Activated naive CD4-positive, alpha-beta T cell treated with anti-CD3 and anti-CD28 coated beads, Interleukin-2, amount 50 U/mL, for 24 hours (primary cell): ENCODE results near the gene STRBP.
"Not testable (repeated sequence)": the region's sequence is repeated elsewhere in the genome, so short reads cannot be mapped to it uniquely, and the experiment has no call there.

Experiments
- H3K27ac Mint-ChIP-seq: one replicate; pipeline ENCODE4 v1.8.0; 2021; ENCODE audit warnings: mild to moderate bottlenecking, mixed read lengths
- H3K27me3 Mint-ChIP-seq: one replicate; pipeline ENCODE4 v1.8.0; 2021; ENCODE audit warnings: mixed read lengths
- H3K36me3 Mint-ChIP-seq: one replicate; pipeline ENCODE4 v1.8.0; 2021; ENCODE audit warnings: mixed read lengths
- H3K4me1 Mint-ChIP-seq: one replicate; pipeline ENCODE4 v1.8.0; 2021; ENCODE audit warnings: mixed read lengths
- H3K4me3 Mint-ChIP-seq: one replicate; pipeline ENCODE4 v1.8.0; 2021; ENCODE audit warnings: mild to moderate bottlenecking, mixed read lengths
- H3K9me3 Mint-ChIP-seq: one replicate; pipeline ENCODE4 v1.8.0; 2021; ENCODE audit warnings: mixed read lengths

The STRBP gene

DNA sequence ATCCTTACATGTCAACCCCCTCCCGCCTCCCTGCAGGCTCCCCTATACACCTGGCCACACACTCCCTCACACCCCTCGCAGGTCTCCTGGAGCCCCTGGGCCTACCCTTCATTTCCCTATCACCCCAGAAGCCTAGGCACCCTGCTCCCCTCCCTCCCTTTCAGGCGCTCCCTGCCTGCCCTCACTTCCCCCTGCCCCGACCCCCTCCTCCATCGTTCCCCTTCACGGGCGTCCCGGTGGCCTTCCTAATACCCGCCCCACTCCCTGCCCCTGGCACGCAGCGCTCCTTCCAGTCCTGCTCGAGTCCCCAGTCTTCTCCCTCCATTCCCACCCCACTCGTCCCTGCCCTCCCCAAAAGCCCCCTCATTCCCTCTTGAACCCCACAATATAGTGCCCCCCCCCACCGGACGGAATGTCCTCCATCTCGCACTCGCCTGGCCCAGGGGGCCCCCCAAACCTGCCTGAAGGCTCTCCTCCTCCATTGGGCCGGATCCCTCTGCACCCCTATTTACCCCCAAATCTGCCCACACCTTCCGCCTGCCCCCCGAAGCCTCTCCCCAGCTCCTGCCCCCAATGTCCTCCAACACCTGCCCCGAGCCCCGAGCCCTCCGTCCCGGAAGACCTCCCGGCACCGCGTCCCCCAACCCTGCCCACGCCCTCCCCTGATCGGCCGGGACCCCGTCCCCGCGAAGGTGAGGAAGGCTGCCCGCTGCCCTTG lies 746 bp downstream of the STRBP start:
- Mint-ChIP-seq H3K27ac (no peak overlapping the region), H3K27me3 (no peaks in the 10 kb centered on the region)

DNA sequence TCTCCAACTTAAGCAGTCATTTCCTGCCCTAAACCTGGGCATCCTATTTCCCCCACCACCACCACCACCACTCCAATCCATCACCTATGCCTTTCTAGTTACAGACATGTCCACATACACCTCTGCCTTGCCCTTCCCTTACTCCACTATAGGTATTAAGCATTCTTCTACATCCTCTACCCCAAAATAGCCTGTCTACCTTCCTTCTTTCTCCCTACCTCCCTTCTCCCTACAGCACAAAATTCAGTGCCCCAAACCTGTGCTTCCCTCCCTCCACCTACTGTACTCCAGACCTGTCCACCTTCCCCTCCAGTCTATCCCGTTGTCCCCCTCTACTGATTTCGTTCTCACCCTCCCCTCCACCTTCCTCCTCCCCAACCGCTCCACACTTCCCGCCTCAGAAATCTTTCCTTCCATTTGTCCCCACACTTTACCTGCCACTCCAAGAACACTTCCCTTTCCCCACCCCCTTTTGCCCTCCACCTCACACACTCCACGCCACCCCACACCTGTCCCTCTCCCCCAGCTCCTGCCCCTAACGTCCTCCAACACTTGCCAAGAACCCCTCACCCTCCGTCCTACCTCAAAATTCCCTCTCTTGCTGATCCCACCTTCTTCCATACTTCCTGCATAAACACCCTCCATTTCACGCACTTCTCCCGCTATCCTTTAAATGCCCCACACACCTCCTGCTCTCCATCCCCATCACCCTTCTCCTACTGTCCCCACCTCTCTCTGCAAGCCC lies 1.6 kb downstream of the STRBP start:
- Mint-ChIP-seq H3K4me1 (peaks cover 52% of the 10 kb centered on the region), H3K9me3 (no peaks in the 10 kb centered on the region), H3K36me3 (peaks cover 2% of the 10 kb centered on the region), H3K27ac (no peak overlapping the region), H3K4me3 (peak overlapping the region; percentile 63), H3K27me3 (no peaks in the 10 kb centered on the region)

More for the DNA sequence above, 746 bp downstream of the STRBP start:
- H3K4me3 Mint-ChIP-seq = peak overlapping the region; percentile 63
- peaks cover 44% of the 10 kb centered on the region for H3K4me1 Mint-ChIP-seq
- peaks cover 2% of the 10 kb centered on the region for H3K36me3 Mint-ChIP-seq
- no peaks in the 10 kb centered on the region for H3K9me3 Mint-ChIP-seq

GRCh38 chr9:123265833-123266232 lies 2.6 kb downstream of the STRBP start:
- Mint-ChIP-seq H3K27me3 (no peaks in the 10 kb centered on the region), H3K9me3 (no peaks in the 10 kb centered on the region), H3K36me3 (peaks cover 2% of the 10 kb centered on the region), H3K4me1 (peaks cover 62% of the 10 kb centered on the region), H3K4me3 (no peak overlapping the region), H3K27ac (no peak overlapping the region)

DNA sequence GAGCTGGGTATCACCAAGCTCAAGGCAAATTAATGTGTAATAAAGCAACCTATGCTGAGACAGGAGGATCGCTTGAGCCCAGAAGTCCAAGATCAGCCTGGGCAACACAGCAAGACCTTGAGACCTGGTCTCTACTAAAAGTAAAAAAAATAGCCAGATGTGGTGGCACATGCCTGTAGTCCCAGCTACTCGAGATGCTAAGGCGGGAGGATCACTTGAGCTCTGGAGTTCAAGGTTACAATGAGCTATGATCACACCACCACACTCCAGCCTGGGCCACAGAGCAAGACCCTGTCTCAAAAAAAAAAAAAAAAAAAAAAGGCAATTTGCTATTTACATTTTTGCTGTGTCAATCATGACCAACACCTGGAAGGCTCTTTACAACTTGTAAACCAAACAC lies 5.2 kb downstream of the STRBP start:
- H3K36me3 Mint-ChIP-seq = peaks cover 10% of the 10 kb centered on the region
- H3K4me1 Mint-ChIP-seq = peaks cover 76% of the 10 kb centered on the region
- no peak overlapping the region for H3K4me3 Mint-ChIP-seq
- H3K27me3 Mint-ChIP-seq = no peaks in the 10 kb centered on the region
- H3K27ac Mint-ChIP-seq = no peak overlapping the region
- no peaks in the 10 kb centered on the region for H3K9me3 Mint-ChIP-seq

DNA sequence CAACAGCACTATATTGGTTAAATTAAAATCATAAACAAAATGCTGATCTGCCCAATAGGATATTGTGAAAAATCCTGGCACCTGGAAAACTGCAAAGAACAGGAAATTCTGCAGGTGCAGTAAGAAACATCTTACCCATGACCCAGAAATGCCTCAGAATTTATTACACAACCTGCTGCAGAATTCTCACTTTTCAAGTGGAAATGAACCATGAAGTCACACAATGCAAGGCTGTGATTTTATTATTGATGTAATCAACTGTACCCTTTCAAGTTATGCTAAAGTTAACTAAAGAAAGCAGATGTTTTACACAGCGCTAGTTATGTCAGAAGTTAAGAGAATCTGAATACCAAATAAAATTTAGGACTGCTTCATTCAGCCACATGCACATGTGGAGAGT lies 6.0 kb downstream of the STRBP start:
- no peaks in the 10 kb centered on the region for H3K9me3 Mint-ChIP-seq
- H3K36me3 Mint-ChIP-seq = peaks cover 13% of the 10 kb centered on the region
- H3K27ac Mint-ChIP-seq = no peak overlapping the region
- no peaks in the 10 kb centered on the region for H3K27me3 Mint-ChIP-seq
- no peak overlapping the region for H3K4me3 Mint-ChIP-seq
- peaks cover 81% of the 10 kb centered on the region for H3K4me1 Mint-ChIP-seq

- H3K4me1 Mint-ChIP-seq = peaks cover 81% of the 10 kb centered on the region
- H3K4me3 Mint-ChIP-seq = no peak overlapping the region
- H3K27ac Mint-ChIP-seq = no peak overlapping the region
- no peaks in the 10 kb centered on the region for H3K27me3 Mint-ChIP-seq
- H3K36me3 Mint-ChIP-seq = peaks cover 13% of the 10 kb centered on the region
- no peaks in the 10 kb centered on the region for H3K9me3 Mint-ChIP-seq
Observed at GRCh38 chr9:123261006-123261677, 7.2 kb downstream of the STRBP start.

- no peak overlapping the region for H3K4me3 Mint-ChIP-seq
- H3K27me3 Mint-ChIP-seq = no peaks in the 10 kb centered on the region
- H3K4me1 Mint-ChIP-seq = peaks cover 81% of the 10 kb centered on the region
- H3K36me3 Mint-ChIP-seq = peaks cover 13% of the 10 kb centered on the region
- no peaks in the 10 kb centered on the region for H3K9me3 Mint-ChIP-seq
- no peak overlapping the region for H3K27ac Mint-ChIP-seq
Observed at GRCh38 chr9:123260340-123260739, 8.0 kb downstream of the STRBP start.

- H3K9me3 Mint-ChIP-seq = no peaks in the 10 kb centered on the region
- H3K27ac Mint-ChIP-seq = no peak overlapping the region
Observed at GRCh38 chr9:123257276-123257675, 11.1 kb downstream of the STRBP start.

GRCh38 chr9:123255718-123256117 lies 12.7 kb downstream of the STRBP start:
- peaks cover 77% of the 10 kb centered on the region for H3K4me1 Mint-ChIP-seq
- H3K4me3 Mint-ChIP-seq = no peak overlapping the region
- no peak overlapping the region for H3K27ac Mint-ChIP-seq
- no peaks in the 10 kb centered on the region for H3K9me3 Mint-ChIP-seq
- H3K36me3 Mint-ChIP-seq = peaks cover 20% of the 10 kb centered on the region
- no peaks in the 10 kb centered on the region for H3K27me3 Mint-ChIP-seq

More at GRCh38 chr9:123257276-123257675, 11.1 kb downstream of the STRBP start:
- Mint-ChIP-seq H3K36me3 (peaks cover 20% of the 10 kb centered on the region), H3K4me1 (peaks cover 80% of the 10 kb centered on the region), H3K4me3 (no peak overlapping the region), H3K27me3 (no peaks in the 10 kb centered on the region)

DNA sequence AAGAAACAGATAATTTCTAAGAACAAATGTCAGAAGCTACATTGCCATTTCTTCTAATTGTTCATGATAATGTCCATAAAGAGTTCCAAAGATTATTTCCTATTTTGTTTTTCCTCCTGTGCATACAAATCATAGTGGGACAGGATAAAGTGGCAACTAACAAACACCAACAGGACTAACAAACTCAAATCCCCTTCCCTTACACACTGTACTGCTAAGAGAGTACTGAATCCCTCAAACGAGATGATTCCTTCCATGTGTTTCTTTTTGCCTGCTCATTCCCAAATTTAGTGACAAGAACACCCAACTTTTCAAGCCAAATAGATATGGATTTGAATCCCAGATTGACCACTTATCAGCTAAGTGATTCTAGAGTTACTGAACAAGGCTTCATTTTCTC lies 15.2 kb downstream of the STRBP start:
- Mint-ChIP-seq H3K27ac (no peak overlapping the region), H3K4me3 (no peak overlapping the region), H3K4me1 (peaks cover 63% of the 10 kb centered on the region), H3K27me3 (no peaks in the 10 kb centered on the region), H3K36me3 (peaks cover 11% of the 10 kb centered on the region), H3K9me3 (no peaks in the 10 kb centered on the region)

DNA sequence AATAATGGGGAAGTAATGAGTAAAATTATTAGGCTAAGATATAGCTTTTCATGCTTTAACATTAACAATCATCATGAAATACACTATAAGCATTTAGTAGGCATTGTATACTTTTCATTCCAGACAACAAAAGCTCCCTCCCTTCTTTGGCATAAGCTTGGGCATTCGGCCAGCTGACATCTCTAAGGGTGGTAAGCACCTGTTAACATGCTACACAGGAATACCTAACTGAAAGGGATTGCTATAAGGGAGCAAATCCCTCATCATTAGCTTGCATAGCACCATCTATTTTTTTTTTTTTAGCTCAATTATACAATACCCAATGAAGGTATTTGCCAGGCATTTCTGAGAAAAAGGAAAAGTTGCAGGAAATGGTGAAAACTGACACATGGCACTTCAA lies 16.6 kb downstream of the STRBP start:
- Mint-ChIP-seq H3K4me1 (peaks cover 63% of the 10 kb centered on the region), H3K27ac (no peak overlapping the region), H3K27me3 (no peaks in the 10 kb centered on the region), H3K9me3 (no peaks in the 10 kb centered on the region), H3K36me3 (peaks cover 10% of the 10 kb centered on the region), H3K4me3 (no peak overlapping the region)

GRCh38 chr9:123251324-123251723 lies 17.1 kb downstream of the STRBP start:
- Mint-ChIP-seq H3K27me3 (no peaks in the 10 kb centered on the region), H3K36me3 (peaks cover 10% of the 10 kb centered on the region), H3K4me1 (peaks cover 63% of the 10 kb centered on the region), H3K4me3 (no peak overlapping the region), H3K9me3 (no peaks in the 10 kb centered on the region), H3K27ac (peak overlapping the region; percentile 1)

DNA sequence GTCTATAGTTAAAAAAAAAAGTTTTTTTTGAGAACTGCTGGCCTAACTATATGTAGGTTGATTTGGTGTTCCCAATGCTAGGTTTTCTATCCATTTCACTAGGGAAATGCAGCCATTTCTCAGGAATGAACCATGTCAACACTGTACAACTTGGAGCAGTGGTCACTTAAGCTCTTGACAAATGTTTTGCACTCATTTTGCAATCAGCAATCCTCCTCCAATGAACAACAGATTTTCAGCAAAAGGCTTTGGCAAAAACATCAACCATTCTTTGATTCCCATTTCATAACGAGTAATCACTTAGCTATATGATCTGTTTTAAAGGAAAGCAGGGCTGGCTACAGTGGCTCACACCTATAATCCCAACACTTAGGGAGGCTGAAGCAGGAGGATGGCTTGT lies 17.9 kb downstream of the STRBP start:
- Mint-ChIP-seq H3K36me3 (peaks cover 12% of the 10 kb centered on the region), H3K27me3 (no peaks in the 10 kb centered on the region), H3K9me3 (no peaks in the 10 kb centered on the region), H3K4me3 (no peak overlapping the region), H3K27ac (no peak overlapping the region), H3K4me1 (peaks cover 63% of the 10 kb centered on the region)

- H3K27me3 Mint-ChIP-seq, H3K9me3 Mint-ChIP-seq, H3K36me3 Mint-ChIP-seq, H3K4me3 Mint-ChIP-seq, H3K27ac Mint-ChIP-seq: not testable (repeated sequence)
- peaks cover 67% of the 10 kb centered on the region for H3K4me1 Mint-ChIP-seq
Observed at GRCh38 chr9:123249162-123249561, 19.2 kb downstream of the STRBP start.

DNA sequence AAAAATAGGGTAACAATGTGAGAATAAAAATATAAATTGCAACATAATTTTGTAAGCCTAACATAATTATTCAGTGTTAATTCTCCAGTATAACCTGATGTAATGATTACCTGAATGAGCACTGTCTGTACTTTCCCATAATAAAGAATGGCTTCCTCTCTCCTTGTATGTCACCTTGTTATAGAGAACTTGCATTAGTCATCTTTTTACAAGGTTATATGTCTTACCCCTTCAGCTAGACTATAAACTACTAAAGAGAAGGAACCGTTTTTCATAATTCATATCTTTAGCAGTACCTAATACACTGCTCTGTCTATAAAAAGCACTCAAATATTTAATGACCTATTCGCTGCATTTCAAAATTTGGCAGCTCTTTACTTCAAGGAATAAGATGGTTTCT lies 19.8 kb downstream of the STRBP start:
- no peaks in the 10 kb centered on the region for H3K27me3 Mint-ChIP-seq
- H3K36me3 Mint-ChIP-seq = peaks cover 6% of the 10 kb centered on the region
- H3K9me3 Mint-ChIP-seq = no peaks in the 10 kb centered on the region
- no peak overlapping the region for H3K4me3 Mint-ChIP-seq
- peaks cover 70% of the 10 kb centered on the region for H3K4me1 Mint-ChIP-seq
- no peak overlapping the region for H3K27ac Mint-ChIP-seq

- Mint-ChIP-seq H3K27ac (no peak overlapping the region), H3K9me3 (no peaks in the 10 kb centered on the region), H3K4me3 (no peak overlapping the region), H3K27me3 (no peaks in the 10 kb centered on the region), H3K4me1 (peaks cover 67% of the 10 kb centered on the region), H3K36me3 (peaks cover 5% of the 10 kb centered on the region)
Observed at GRCh38 chr9:123246534-123246933, 21.9 kb downstream of the STRBP start.
